HG03196 (cell line): ENCODE results near the gene AP1S3.
"Not testable (repeated sequence)": the region's sequence is repeated elsewhere in the genome, so short reads cannot be mapped to it uniquely, and the experiment has no call there.

Source experiments
- ATAC-seq: cut with Tn5 transposase; IDR thresholded peaks from one replicate; pipeline ENCODE4 v1.9.1; 2021; ENCODE audit not compliant: unreplicated experiment

The AP1S3 gene

GRCh38 chr2:223805008-223805407 is 32.4 kb downstream of the AP1S3 start:
- ATAC-seq = no peak

- no peak for ATAC-seq
Observed at GRCh38 chr2:223801736-223802135, 35.6 kb downstream of the AP1S3 start.

- no peak for ATAC-seq
Observed at GRCh38 chr2:223800908-223801307, 36.5 kb downstream of the AP1S3 start.

- peak; percentile 94 for ATAC-seq
Observed at GRCh38 chr2:223797811-223798721, 39.3 kb downstream of the AP1S3 start.

- ATAC-seq = no peak
Observed at GRCh38 chr2:223797037-223797436, 40.3 kb downstream of the AP1S3 start.

GRCh38 chr2:223789423-223789822 is 48.0 kb downstream of the AP1S3 start:
- ATAC-seq = no peak

- ATAC-seq = no peak
Observed at GRCh38 chr2:223788826-223789225, 48.6 kb downstream of the AP1S3 start.

GRCh38 chr2:223788106-223788505 is 49.3 kb downstream of the AP1S3 start:
- not testable (repeated sequence) for ATAC-seq

- no peak for ATAC-seq
Observed at GRCh38 chr2:223787358-223787757, 50.0 kb downstream of the AP1S3 start.

- ATAC-seq = no peak
Observed at GRCh38 chr2:223786943-223787342, 50.4 kb downstream of the AP1S3 start.

- no peak for ATAC-seq
Observed at GRCh38 chr2:223786236-223786635, 51.1 kb downstream of the AP1S3 start.

- ATAC-seq = no peak
Observed at GRCh38 chr2:223784221-223784772, 53.1 kb downstream of the AP1S3 start.

- ATAC-seq = no peak
Observed at GRCh38 chr2:223782629-223783028, 54.8 kb downstream of the AP1S3 start.

- no peak for ATAC-seq
Observed at GRCh38 chr2:223781560-223781959, 55.8 kb downstream of the AP1S3 start.

- ATAC-seq = peak; percentile 68
Observed at GRCh38 chr2:223779877-223780276, 57.5 kb downstream of the AP1S3 start.

- ATAC-seq = no peak
Observed at GRCh38 chr2:223774193-223774592, 63.2 kb downstream of the AP1S3 start.

GRCh38 chr2:223772363-223772762 is 65.0 kb downstream of the AP1S3 start:
- ATAC-seq = no peak

GRCh38 chr2:223771475-223771874 is 65.9 kb downstream of the AP1S3 start:
- ATAC-seq = no peak

- ATAC-seq = no peak
Observed at GRCh38 chr2:223768179-223768578, 69.2 kb downstream of the AP1S3 start.

- ATAC-seq = no peak
Observed at GRCh38 chr2:223767341-223767740, 70.0 kb downstream of the AP1S3 start.

- ATAC-seq = no peak
Observed at GRCh38 chr2:223765221-223765785, 72.1 kb downstream of the AP1S3 start.

- no peak for ATAC-seq
Observed at GRCh38 chr2:223764796-223765195, 72.6 kb downstream of the AP1S3 start.
